Measurements from ENCODE around the gene TRPV4.

DNA sequence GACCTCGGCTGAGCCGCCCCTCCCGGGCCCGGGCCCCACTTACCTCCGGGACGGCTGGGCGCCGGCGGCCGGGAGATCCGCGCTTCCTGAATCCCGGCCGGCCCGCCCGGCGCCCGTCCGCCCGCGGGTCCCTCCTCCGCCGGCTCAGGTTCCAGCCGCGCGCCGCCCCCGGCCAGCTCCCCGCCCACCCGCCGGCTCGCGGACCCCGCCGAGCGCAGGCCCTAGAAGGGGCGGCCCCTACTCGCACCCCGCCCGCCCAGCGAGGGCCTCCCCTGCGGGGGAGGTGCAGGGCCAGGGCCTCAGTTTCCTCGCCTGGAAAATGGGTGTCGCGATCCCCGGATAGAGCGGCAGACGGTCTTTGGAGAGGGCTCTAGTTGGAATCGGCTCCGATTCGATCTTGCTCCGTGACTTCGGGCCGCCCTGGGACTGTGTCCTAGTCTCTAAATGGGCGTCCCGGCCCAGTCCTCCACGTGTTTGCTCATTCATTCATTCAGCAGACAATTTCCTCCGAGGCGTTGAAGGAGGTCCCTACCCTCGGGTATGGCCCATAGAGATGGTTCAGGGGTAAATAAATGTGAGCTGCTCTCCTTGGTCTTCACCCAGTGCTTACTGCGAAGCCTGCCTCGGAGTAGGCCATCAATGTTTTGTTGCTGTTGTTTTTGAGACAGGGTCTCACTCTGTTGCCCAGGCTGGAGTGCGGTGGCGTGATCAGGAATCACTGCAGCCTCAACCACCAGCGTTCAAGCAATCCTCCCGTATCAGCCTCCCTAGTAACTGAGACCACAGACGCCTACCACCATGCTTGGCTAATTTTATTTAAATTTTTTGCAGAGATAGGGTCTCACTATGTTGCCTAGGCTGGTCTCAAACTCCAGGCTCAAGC is at the start of gene TRPV4:
- TF ChIP-seq EP300 (conservative IDR thresholded peaks at IDR 0.05; ENCODE audit: poor library complexity, severe bottlenecking): no peak
- no peak for TF ChIP-seq CTCF (IDR thresholded peaks at IDR 0.05; ENCODE audit: poor library complexity, severe bottlenecking)
- TF ChIP-seq REST (IDR thresholded peaks at IDR 0.05; ENCODE audit: borderline replicate concordance): no peak
- TF ChIP-seq EZH2 (IDR thresholded peaks at IDR 0.05; ENCODE audit: borderline replicate concordance, insufficient read depth, low read length, poor library complexity, severe bottlenecking): no peak
- TF ChIP-seq POLR2AphosphoS5 (IDR thresholded peaks at IDR 0.05): no peak
- no peak for TF ChIP-seq TAF1 (IDR thresholded peaks at IDR 0.05; ENCODE audit: low read depth)
- TF ChIP-seq SMC3 (conservative IDR thresholded peaks at IDR 0.05; ENCODE audit: poor library complexity): no peak
- TF ChIP-seq MXI1 (conservative IDR thresholded peaks at IDR 0.05; ENCODE audit: poor library complexity, severe bottlenecking): no peak
- no peak for TF ChIP-seq RAD21 (conservative IDR thresholded peaks at IDR 0.05)
